ENCODE results near the gene KRT39.
"Not testable (repeated sequence)": the region's sequence is repeated elsewhere in the genome, so short reads cannot be mapped to it uniquely, and the experiment has no call there.

Gene KRT39

DNA sequence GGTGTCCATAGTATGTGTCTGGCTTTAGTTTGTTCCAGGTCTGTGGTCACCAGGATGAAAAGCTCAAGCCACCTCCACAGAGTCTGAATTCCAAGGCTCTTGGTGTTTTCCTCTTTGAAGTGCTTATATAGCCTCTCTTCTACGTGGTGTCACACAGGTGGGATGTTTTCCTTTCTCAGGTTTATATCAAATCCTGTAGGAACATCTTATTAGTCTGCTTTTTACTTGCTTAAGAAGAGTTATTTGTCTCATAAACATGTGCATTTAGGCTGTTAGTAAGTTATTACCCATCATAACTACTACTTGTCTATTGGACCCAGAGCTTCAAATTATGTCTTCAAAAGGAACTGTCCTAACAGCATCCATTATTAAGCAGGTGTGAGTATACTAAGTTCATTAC lies at the start of gene KRT39:
KRT39 (minus strand) TSS at position 101 of the 400 bp plus-strand sequence; CDS start at position 9, 92 bp downstream.
- DNase-seq: no peak

- DNase-seq: no peak
Measured at GRCh38 chr17:41015454-41015853, 48.7 kb upstream of the KRT39 start.

- DNase-seq: no peak
Measured at GRCh38 chr17:41013606-41014005, 46.9 kb upstream of the KRT39 start.

DNA sequence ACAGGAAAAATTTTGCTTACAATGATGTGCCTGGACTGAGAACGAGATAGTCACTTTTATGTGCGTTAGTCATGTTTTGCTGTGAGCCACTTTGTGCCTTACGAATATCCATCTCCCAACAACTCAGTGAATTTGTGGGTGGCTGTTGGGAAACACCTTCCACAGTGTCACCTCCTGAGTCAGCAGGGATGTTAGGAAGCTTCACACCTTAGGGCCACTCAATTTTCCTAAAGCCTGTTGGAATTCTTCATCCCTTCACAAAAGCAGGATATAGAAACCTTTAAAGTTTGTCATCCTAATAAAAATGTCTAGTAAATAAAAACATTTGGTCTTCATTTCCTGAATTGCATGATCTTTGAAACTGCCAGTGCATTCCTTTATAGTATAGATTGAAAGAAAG lies 46.4 kb upstream of the KRT39 start:
- no peak for DNase-seq

DNA sequence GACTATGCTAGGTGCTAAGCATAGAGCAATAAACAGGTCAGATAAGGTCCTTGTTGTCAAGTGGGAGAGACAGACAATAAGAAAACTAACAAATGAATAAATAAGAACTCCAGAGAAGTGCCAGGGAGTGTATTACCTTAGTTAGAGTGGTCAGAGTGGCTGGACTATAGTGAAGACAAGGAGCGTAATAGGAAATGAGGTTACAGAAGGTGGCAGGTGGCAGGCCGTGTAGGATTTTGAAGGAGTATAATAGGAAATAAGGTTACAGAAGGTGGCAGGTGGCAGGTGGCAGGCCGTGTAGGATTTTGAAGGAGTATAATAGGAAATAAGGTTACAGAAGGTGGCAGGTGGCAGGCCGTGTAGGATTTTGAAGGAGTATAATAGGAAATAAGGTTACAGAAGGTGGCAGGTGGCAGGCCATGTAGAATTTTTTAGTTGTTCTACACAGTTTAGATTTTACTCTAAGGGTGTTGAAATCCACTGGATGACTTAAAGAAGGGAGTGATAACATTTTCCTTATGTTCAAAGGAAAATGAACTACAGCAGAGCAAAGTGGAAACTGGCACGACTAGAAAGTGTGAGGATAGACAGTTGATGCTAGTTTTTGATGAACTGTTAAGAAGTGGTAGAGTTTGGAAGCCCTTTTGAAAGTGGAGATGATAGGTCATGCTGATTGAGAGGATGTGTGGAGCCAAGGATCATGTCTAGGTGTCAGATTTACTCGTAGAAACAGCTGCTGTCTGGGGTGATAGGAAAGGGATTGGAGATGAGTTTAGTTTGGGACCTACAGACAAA lies 45.8 kb upstream of the KRT39 start:
- no peak for DNase-seq

GRCh38 chr17:41010441-41010840 lies 43.7 kb upstream of the KRT39 start:
- no peak for DNase-seq

DNA sequence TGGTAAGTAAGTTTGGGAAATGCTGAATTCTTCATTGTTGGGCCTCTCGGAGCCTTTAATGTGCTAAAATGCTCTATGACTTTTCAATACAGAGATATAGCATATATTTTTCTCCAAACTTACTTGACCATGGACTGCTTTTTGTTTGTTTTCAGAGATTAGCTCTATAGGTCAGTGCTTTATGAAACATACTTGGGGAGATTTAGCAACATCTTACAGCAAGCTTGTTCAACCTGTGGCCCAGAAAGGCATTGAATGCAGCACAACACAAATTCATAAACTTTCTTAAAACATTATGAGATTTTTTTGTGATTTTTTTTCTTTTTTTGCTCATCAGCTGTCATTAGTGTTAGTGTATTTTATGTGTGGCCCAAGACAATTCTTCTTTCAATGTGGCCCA lies 43.2 kb upstream of the KRT39 start:
- no peak for DNase-seq

GRCh38 chr17:41009301-41009760 lies 42.6 kb upstream of the KRT39 start:
- DNase-seq: no peak

DNA sequence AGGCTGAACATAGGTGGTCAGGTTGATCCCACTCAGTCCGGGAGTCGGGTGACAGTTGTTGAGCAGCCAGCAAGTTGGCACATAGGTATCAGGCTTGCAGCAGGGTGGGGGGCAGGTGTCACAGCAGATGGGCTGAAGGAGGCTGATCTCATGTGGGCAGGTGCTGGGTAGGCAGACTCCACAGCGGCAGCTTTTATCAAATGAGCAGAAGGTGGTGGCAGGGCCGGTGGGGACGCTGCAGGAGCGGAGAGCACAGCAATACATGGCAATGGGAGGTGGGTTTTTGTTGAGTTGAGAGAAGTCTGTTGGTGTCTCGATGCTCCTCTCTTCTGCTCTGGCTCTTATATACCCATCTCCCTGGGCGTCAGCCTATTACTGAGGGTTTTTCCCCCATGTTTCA lies 42.1 kb upstream of the KRT39 start, which contains the start of gene KRTAP3-1:
KRTAP3-1 (minus strand) TSS at position 318 of the 400 bp plus-strand sequence; CDS start at position 264, 54 bp downstream.
- no peak for DNase-seq

GRCh38 chr17:41004397-41004796 lies 37.6 kb upstream of the KRT39 start:
- DNase-seq: no peak

GRCh38 chr17:41003926-41004325 lies 37.2 kb upstream of the KRT39 start:
- DNase-seq: no peak

- DNase-seq: no peak
Measured at GRCh38 chr17:41002814-41003213, 36.1 kb upstream of the KRT39 start.

GRCh38 chr17:41001795-41002194 lies 35.0 kb upstream of the KRT39 start:
- DNase-seq: no peak

DNA sequence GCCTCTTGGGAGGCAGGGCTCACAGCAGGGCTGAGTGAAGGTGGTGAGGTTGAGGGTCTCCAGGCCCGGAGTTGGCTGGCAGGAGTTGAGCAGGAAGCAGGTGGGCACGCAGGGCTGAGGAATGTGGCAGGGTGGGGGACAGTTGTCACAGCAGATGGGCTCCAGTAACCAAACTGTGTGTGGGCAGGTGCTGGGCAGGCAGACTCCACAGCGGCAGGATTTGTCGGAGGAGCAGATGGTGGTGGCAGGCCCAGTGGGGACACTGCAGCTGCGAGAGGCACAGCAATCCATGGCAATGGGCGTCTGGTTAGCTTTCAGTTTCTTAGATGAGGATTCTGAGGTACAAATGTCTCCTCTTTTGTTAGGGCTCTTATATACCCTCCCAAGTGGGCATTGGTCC lies 32.8 kb upstream of the KRT39 start, which contains the start of gene KRTAP3-2:
KRTAP3-2 (minus strand) TSS at position 344 of the 400 bp plus-strand sequence; CDS start at position 291, 53 bp downstream.
- not testable (repeated sequence) for DNase-seq

DNA sequence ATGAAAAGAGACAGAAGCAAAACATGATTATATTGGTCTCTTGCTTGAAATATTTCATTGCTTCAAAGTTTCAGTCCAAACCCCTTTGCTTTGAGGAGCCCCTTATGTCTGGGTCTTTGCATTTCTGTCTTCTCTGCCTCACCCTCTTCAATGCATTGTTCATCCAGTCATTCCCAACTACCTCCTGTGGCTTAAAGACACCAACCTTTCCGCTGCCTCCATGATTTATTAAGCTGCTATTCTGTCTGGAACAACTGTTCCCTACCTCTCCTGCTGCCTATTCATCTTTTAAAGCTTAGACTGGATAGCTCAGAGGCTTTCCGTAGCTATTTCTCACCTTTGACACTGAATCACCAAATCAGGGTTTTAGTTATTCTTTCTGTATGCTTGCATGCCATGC lies 30.6 kb upstream of the KRT39 start:
- DNase-seq: no peak

DNA sequence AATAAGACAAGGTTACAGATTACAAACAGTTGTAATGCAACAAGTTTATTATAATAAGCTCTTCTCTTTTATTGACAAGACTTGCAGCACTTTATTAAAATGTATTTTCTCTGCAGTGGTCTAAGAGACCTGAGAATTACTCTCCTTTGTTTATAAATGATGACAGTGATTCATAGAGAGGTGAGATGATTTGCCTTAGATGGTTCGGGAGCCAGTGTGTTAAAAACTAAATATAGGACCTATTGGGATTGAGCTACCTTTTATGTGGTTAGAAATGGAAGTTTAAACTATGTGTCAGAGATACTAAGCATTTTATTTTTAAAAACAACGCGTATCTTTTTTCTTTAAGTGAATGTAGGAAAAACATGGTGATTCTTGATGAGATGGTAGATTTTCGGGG lies 30.1 kb upstream of the KRT39 start:
- DNase-seq: no peak

DNA sequence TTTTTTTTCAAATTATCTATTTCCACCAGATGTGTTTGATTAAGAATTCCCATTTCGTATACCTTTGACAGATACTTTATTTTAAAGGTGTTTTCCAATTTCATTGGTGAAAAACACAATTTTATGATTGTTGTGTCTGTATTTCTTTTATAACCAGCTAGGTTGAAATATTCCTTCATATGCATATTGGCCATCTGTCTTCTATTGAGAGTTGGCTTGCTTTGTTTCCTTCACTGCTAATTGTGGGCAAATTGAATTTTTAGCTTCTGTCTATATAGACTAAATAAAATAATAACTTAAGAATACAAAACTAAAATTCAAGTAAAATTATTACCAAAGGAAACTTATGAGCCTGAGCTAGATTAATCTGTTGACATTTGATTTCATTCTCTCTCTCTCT lies 28.4 kb upstream of the KRT39 start:
- DNase-seq: no peak

GRCh38 chr17:40993839-40994238 lies 27.1 kb upstream of the KRT39 start, which contains the start of gene KRTAP3-3:
TSS of gene KRTAP3-3 (minus strand) at chr17:40994164. CDS start at chr17:40994097, 67 bp downstream.
- no peak for DNase-seq

DNA sequence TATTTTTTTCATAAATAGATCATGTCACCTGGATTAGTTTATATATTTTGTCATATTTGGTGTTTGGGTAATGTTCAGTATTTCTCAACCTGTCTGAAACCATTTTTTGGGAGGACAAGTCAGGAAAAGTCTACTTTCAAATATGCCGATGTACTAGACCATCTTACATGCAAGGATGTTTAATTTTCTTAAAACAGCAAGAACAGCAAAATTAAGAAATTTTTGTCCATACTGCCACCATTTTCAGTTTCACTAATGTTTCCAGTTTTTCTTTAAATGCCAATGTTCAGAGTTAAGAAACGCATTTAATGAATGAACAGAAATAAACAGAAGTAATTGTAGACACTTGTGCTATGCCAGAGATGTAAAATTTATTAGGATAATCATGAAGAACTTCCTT lies 26.3 kb upstream of the KRT39 start:
- DNase-seq: no peak

- DNase-seq: no peak
Measured at GRCh38 chr17:40992666-40993065, 25.9 kb upstream of the KRT39 start.

- DNase-seq: no peak
Measured at GRCh38 chr17:40986920-40987319, 20.2 kb upstream of the KRT39 start.

GRCh38 chr17:40984226-40984625 lies 17.5 kb upstream of the KRT39 start, which contains the start of gene KRT40:
TSS of gene KRT40 (minus strand) at chr17:40984326. CDS start at chr17:40984273, 53 bp downstream.
- no peak for DNase-seq

DNA sequence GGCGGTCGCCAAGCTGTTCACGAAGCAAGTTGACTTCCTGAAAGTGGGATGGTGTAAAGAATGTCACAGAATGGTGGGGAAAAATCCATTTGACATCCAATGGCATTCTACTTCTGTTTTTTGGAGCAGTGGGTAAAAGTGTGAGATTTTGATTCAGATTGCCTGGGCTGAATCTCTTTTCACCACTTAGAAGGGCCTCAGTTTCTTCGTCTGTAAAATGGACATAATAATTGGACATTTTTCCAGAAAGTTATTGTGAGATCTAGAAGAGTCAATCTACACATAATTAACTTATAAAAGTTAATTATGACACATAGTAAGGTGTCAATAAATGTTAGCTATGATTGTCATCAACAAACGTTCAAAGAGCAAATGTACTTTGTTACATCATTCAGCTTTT lies 14.4 kb upstream of the KRT39 start:
- DNase-seq: no peak

DNA sequence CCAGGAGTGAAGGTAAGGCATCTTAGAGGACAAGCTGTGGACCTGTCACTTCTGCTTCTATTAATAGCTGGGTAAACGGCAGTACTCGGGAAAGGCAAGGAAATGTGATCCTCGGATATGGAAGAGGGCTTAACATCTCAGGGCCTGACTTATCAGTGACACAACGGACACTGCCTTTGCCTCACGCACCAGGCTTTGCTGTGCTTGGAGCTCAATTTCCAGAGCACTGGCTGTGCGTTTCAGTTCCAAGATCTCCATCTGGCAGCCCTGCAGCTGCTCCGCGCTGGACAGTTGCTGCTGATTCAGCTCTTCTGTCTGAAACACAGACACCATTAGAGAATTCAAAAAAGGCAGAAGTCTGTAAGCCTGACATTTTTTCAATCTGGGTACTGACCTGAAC lies 13.8 kb upstream of the KRT39 start:
- no peak for DNase-seq

DNA sequence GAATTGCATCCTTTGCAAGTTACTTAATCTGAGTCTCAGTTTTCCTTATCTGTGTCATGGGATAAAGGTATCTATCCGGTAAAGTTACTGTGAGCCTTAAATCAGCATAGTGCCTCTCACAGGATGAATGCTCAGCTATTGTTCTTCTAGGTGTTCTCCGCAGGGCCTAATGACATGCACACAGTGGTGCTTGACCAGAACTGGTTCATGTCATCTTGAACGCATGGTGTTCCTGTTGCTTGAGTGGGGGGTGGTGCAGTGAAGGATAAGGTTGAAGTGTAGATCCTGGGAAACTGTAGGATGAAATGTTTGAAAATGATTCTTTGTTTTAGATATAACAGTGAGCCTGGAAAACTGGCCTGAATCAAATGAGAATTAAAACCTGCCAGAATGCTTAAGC lies 13.4 kb upstream of the KRT39 start:
- no peak for DNase-seq
